Stimulated activated CD4-positive, alpha-beta T cell treated with anti-CD3 and anti-CD28 coated beads, Interleukin-1b, Interleukin-23, amount 100 ng/mL, for 4 hours (primary cell): ENCODE measurements around the gene EMC9.

ENCODE experiments used
- DNase-seq, 2 donors: peaks; one replicate each; pipeline ENCODE4 v3.0.0-alpha.2; 2020; ENCODE audit warnings: low read depth in 2 of 2

Gene EMC9

GRCh38 chr14:24131549-24131966 is 9.8 kb downstream of the EMC9 start:
- no peak for DNase-seq

DNA sequence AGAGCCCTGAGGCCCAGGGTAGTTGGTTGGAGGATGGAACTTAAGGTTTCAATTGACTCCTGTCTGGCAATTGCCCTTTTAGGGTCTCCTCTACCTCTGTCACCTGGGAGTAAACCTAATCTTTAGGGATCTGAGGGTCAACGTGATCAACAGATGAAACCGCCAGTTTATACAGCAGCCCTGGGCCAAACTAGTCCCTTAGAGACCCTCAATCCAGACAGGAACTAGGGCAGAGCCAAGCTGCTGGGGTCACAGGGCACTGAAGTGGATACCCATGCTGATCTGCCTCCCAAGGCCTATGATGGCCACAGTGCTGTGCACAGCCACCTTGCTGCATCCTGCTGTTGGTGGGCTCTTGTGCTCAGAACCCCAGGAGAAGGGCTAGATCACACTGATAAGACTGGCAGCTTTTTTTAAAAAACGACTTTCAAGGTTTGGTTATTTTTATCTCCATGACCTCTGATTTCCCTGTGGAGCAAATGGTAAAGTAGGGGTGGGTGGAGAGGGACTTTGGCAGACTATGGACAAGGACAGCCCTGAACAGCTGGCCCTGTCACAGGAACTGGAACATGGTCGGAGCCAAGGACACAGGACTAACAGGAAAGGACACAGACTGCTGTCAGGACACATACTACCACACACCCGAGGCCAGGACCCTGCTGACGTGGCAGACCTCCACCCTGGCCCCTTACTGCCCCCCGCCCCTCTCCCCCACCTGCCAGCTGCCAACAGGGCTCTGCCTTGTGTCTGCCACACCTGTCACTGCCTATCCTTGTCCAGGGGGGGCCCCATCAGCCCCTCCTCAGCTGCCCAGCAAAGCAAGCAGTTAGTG is 10.5 kb downstream of the EMC9 start:
- no peak for DNase-seq

GRCh38 chr14:24130380-24130716 is 11.0 kb downstream of the EMC9 start, which contains the start of gene FITM1:
TSS of gene FITM1 (plus strand) at chr14:24130659. CDS start at chr14:24131564, 905 bp downstream.
- no peak for DNase-seq

GRCh38 chr14:24129410-24129998 is 11.9 kb downstream of the EMC9 start:
- no peak for DNase-seq

DNA sequence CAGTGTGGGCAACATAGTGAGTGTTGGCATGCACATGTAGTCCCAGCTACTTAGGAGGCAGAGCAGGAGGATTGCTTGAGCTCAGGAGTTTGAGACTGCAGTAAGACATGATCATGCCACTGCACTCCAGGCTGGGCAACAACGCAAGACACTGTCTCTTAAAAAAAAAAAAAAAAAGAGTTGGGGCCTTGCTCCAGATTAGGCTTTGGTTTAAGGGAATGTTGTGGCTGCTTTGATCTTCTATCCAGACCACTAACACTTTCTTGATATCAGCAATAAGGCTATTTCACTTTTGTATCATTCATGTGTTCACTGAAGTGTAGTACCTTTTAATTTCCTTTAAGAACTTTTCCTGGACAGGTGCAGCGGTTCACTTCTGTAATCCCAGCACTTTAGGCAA is 13.7 kb downstream of the EMC9 start:
- no peak for DNase-seq

GRCh38 chr14:24126939-24127338 is 14.5 kb downstream of the EMC9 start:
- DNase-seq = no peak

- DNase-seq = no peak
Measured at GRCh38 chr14:24123424-24124417, 17.7 kb downstream of the EMC9 start.

GRCh38 chr14:24122898-24123297 is 18.5 kb downstream of the EMC9 start:
- no peak for DNase-seq

DNA sequence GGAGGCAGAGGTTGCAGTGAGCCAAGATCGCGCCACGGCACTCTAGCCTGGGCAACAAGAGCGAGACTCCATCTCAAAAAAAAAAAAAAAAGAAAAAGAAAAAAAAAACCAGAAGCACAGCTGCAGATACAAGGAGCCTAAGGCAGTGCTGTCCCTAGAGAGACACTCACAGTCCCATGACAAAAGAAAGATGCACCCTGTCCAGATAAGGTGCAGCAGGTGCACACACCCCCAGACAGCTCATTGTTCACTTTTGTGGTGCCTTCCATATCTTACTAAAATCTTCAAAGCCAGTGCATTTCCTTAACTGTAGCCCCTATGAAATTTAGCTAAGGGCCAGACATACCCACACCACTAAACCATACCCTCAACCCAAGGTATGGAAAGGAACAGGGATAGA is 19.0 kb downstream of the EMC9 start:
- DNase-seq = no peak

DNA sequence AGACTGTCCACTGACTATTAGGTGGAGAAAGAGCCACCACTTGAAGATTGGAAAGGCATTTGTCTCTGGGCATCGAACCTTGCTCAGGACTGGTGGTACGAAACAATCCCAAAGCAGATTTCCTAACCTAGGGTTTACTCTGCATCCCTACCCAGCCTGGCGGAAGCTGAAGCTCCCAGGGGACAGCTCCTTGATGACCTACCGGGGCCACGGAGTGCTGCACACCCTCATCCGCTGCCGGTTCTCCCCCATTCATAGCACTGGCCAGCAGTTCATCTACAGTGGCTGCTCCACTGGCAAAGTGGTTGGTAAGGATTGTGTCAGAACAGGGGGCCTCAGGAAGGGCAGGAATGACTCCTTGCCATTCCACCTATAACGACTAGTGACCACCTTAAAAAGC is 20.2 kb downstream of the EMC9 start:
- no peak for DNase-seq

DNA sequence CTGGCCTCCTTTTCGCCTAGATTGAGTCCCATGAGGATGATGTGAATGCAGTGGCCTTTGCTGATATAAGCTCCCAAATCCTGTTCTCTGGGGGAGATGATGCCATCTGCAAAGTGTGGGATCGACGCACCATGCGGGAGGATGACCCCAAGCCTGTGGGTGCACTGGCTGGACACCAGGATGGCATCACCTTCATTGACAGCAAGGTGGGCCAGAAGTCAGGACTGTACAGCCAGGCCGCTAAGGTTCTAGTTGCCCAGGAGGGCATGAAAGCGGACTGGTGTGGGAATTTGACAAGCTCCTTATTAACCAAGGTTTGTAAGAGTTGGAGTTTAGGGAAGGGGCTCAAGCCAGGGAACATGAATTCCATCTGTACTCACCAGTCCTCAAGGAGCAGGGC is 21.7 kb downstream of the EMC9 start:
- DNase-seq = no peak

DNA sequence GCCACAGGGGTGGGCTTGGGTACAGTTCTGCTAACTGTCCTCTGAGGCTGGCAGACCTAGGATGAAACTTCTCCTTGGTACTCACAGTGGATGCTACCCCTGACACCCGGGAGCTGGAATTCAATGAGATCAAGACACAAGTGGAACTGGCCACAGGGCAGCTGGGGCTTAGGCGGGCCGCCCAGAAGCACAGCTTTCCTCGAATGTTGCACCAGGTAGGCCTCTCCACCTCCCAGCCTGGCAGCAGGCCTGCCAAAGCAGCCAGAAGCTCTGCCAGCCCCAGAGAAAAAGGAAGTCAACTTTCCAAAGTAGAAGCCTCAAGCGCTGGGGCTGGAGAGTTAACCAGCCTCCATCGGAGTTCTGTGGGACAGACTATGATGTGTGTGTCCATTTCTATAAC is 24.2 kb downstream of the EMC9 start:
- DNase-seq = no peak

GRCh38 chr14:24116128-24116814 is 25.1 kb downstream of the EMC9 start:
- DNase-seq = no peak

GRCh38 chr14:24115422-24116127 is 25.8 kb downstream of the EMC9 start:
- no peak for DNase-seq

DNA sequence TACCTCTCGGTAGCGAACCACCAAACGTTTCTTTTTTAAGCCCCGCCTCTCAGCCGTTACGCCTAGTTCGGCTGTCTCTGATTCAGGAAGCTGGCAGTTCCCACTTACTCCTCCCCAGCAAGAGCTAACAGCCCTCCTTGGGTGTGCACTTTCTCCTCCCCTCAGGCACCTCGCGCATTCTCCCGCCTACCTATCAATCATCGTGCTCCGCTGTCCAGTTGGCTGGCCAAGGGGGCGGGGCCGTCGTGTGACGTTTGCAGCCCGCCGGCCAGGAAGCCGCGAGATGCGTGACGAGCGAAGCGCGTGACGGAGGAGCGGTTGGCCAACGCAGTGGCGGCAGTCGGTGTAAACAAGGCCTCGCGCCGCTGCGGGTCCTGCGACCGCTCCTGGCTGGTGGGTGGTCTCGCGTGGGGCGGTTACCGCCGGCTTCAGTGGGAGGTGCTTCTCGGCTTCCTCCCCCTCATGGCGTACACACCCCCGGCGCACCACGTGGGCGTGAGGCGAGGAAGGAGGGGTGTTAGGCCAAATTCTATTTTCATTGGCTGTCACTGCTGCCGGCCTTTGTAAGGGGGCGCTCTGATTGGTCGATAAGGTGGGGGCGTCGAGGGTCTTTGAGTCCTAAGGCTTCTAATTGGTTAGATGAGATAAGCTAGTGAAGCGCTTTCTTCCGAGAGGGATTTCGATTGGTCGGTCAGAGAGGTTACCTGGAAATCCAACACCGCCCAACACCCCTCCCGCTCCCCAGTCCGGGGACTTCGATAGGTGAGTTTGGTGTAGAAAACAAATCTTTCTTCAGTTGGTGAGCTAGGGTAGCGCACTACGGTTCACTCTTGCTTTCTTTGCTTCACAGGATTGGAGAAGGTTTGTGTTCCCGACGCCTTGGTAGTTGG is 26.6 kb downstream of the EMC9 start, which contains the start of the genes DCAF11 and NRL:
Gene DCAF11 (plus strand): TSS at position 246 of the 890 bp plus-strand sequence. CDS start 818 bp downstream, outside the sequence.
Gene NRL (minus strand): TSS at position 418 of the 890 bp plus-strand sequence. CDS start 32,101 bp downstream, outside the sequence.
- peak; percentile 96 to 98 for DNase-seq

DNA sequence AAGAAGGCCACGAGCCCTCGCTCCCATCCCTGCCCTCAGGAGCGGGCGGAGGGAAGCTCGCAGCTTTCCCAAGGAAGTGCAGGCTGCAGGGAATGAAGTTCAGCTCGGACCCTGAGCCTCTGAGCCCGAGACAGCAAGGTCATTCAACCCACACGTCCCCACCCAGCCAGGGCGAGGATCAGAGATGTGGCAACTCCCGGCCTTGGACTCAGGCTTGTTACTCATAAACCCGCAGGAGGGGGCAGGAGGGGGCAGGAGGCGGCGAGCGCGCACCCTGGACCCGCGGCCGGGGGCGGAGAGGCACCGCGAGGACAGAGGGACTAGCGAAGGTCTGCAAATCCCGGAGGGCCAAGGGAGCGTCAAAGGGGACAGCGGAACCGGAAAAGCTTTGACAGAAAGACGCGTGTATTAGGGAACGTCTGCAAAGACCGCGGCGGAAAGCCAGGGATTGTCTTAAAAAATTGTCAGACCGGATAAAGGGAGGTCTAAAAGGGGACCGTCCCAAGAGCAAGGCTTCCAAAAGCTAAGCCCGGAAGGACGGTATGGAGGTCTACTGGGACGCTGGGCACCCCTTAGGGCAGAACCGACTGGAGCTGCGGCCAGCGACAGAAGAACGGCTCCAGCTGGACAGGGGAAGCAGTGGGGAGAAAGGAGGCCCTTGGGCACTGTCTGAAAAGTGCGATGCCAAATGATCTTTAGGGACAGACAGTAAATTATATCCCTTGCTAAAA is 27.4 kb downstream of the EMC9 start:
- DNase-seq = peak; percentile 46 to 55

DNA sequence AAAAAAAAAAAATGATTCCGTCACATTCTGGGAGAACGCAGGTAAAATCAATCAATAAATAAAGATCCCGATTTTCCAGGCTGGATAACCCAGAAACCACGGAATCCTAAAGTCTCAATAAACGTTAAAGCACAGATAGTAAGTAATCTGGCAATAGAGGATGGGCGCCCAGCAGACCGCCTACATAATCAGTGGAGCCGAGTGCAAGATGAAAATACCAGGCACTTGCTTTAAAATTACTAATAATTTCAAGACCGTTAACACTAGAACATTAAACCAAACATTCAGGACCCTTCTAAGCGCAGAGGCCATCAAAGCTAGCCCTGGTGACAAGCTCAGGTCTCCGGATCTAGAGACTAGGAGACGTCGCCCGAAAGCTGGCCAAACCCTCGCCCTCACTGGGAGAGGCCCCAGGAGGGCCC is 28.0 kb downstream of the EMC9 start:
- no peak for DNase-seq

DNA sequence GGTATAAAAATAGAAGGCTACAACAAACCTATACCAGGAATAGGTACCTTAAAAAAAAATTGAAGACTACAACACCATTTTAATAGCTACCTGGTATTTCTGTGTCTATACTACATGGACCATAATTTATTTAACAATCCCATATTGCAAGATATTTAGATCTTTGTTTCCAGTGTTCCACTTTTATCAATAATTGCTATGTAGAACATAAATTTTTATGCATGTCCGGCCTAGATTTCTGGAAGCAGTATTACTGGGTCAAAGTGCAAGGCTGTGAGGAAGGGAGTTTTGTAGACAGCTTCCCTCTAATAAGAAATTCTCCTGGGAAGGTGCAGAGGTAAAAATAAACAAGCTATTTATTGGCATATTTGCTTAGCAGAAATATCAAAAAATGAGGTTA is 30.9 kb downstream of the EMC9 start:
- DNase-seq = no peak

- DNase-seq = no peak
Measured at GRCh38 chr14:24110060-24110459, 31.3 kb downstream of the EMC9 start.
